ENCODE data around the gene NXN. TPM values are rescaled to one million over a fixed set of nuclear protein-coding genes. Genes with fewer than 3 reads are reported as not detected.

NXN gene
- total RNA-seq, 2 donors from 2014 or later = 15.6 to 17.5 TPM

- Histone ChIP-seq H3K36me3 (peaks cover 7% of the 10 kb centered on the region), H3K27me3 (no peaks in the 10 kb centered on the region), H3K4me3 (no peak overlapping the region), H3K9me3 (no peaks in the 10 kb centered on the region), H3K4me1 (peaks cover 0 to 17% of the 10 kb centered on the region in 2 donors), H3K27ac (no peak overlapping the region)
- TF ChIP-seq CTCF (IDR thresholded peaks at IDR 0.05) = no peak
- DNase-seq (ENCODE audit: low spot score) = no peak
Measured at GRCh38 chr17:799261-799660, 180.3 kb downstream of the NXN start.

GRCh38 chr17:798246-798645, 181.3 kb downstream of the NXN start:
- Histone ChIP-seq H3K4me3 (no peak overlapping the region), H3K27me3 (no peaks in the 10 kb centered on the region), H3K9me3 (no peaks in the 10 kb centered on the region), H3K36me3 (peaks cover 7% of the 10 kb centered on the region), H3K27ac (no peak overlapping the region), H3K4me1 (peaks cover 0 to 17% of the 10 kb centered on the region in 2 donors)
- no peak for DNase-seq (ENCODE audit: low spot score)
- no peak for TF ChIP-seq CTCF (IDR thresholded peaks at IDR 0.05)

GRCh38 chr17:797236-797840, 182.2 kb downstream of the NXN start:
- no peak for DNase-seq (ENCODE audit: low spot score)
- H3K27me3 ChIP-seq = no peaks in the 10 kb centered on the region
- H3K27ac ChIP-seq = no peak overlapping the region
- no peak overlapping the region for H3K4me3 ChIP-seq
- no peak for TF ChIP-seq CTCF (IDR thresholded peaks at IDR 0.05)
- H3K36me3 ChIP-seq = peaks cover 12% of the 10 kb centered on the region
- peaks cover 0 to 17% of the 10 kb centered on the region in 2 donors for H3K4me1 ChIP-seq
- no peaks in the 10 kb centered on the region for H3K9me3 ChIP-seq

GRCh38 chr17:796609-797008, 183.0 kb downstream of the NXN start:
- no peak for DNase-seq (ENCODE audit: low spot score)
- peaks cover 0 to 17% of the 10 kb centered on the region in 2 donors for H3K4me1 ChIP-seq
- peaks cover 20% of the 10 kb centered on the region for H3K36me3 ChIP-seq
- no peak for TF ChIP-seq CTCF (IDR thresholded peaks at IDR 0.05)
- no peaks in the 10 kb centered on the region for H3K9me3 ChIP-seq
- no peaks in the 10 kb centered on the region for H3K27me3 ChIP-seq
- no peak overlapping the region for H3K4me3 ChIP-seq
- H3K27ac ChIP-seq = no peak overlapping the region

GRCh38 chr17:795721-796120, 183.9 kb downstream of the NXN start:
- no peak for TF ChIP-seq CTCF (IDR thresholded peaks at IDR 0.05)
- Histone ChIP-seq H3K36me3 (peaks cover 19% of the 10 kb centered on the region), H3K27ac (no peak overlapping the region), H3K27me3 (no peaks in the 10 kb centered on the region), H3K4me1 (peaks cover 0 to 17% of the 10 kb centered on the region in 2 donors), H3K4me3 (no peak overlapping the region), H3K9me3 (no peaks in the 10 kb centered on the region)
- DNase-seq (ENCODE audit: low spot score) = no peak

- Histone ChIP-seq H3K9me3 (no peaks in the 10 kb centered on the region), H3K27me3 (no peaks in the 10 kb centered on the region), H3K36me3 (peaks cover 15% of the 10 kb centered on the region), H3K27ac (peak overlapping the region; percentile 19 to 41), H3K4me1 (peaks cover 0 to 18% of the 10 kb centered on the region in 2 donors), H3K4me3 (peak overlapping the region; percentile 14 to 29)
- no peak for DNase-seq (ENCODE audit: low spot score)
- no peak for TF ChIP-seq CTCF (IDR thresholded peaks at IDR 0.05)
Measured at GRCh38 chr17:795276-795675, 184.3 kb downstream of the NXN start.
